Stimulated activated CD4-positive, alpha-beta T cell treated with anti-CD3 and anti-CD28 coated beads, TNF-alpha, amount 100 ng/mL, for 48 hours (primary cell): ENCODE measurements around the gene PTPRD.

ENCODE experiments used
- DNase-seq, 3 donors: peaks; one replicate each; pipeline ENCODE4 v3.0.0-alpha.2; 2020; ENCODE audit warnings: low read depth in 3 of 3

Gene PTPRD

DNA sequence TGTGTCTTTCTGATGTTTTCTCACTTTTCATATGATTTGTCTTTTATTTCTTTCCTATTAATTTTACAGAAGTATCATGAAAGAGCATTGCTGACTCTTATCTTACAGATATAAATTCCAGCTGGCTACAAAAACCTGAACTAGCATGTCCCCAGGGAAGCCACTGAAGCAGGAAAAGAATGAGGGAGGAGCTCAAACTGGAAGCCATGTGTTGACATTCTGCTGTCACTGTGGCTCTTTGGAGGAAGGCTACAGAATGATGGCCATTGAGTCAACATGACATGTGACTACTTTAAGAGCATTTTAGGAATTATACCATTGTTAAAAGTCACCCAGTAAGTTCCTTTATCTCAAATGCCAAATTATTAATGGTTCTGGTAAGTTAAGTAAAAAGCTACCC lies 2174.9 kb downstream of the PTPRD start:
- no peak for DNase-seq

DNA sequence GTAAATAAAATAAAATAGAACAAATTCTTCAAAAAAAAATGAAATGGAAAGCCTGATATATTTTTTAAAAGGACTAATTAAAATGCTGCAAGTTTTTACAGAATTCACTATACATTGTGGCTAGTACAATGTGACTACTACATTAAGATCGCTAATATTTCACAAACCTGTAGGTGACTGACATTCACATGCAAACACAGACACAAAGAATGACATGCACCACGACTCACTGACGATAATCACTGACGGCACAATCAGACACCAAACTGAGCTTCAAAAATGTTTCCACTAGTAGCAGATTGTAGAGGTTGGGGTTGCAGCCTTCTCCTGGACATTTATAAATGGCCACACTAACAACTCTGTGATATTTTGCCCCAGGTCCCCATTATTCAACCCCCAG lies 2175.5 kb downstream of the PTPRD start:
- DNase-seq, result no peak

DNA sequence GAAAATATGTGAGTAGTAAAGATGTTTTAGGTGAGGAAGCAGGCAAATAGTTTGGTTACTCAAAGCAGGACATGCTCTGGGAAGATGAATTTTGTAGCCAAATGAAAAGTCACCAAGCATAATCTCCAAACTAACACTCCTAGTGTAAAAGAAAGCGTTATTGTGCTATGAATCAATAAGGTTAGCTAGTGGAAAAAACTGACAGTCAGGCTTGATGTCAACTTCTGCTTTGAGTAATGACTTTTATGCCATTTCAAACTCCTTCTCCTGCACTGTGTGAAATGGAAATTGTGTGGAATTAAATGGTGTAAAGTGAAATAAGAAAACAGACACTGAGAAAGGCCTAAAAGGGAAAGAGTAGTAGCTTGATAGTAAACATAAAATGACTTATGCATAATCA lies 2176.0 kb downstream of the PTPRD start:
- DNase-seq, result no peak

GRCh38 chr9:8434621-8435020 lies 2178.2 kb downstream of the PTPRD start:
- no peak for DNase-seq

- no peak for DNase-seq
Observed at GRCh38 chr9:8432224-8432623, 2180.6 kb downstream of the PTPRD start.

GRCh38 chr9:8431505-8431904 lies 2181.3 kb downstream of the PTPRD start:
- no peak for DNase-seq

- DNase-seq, result no peak
Observed at GRCh38 chr9:8430945-8431344, 2181.9 kb downstream of the PTPRD start.

- no peak for DNase-seq
Observed at GRCh38 chr9:8429768-8430167, 2183.0 kb downstream of the PTPRD start.

DNA sequence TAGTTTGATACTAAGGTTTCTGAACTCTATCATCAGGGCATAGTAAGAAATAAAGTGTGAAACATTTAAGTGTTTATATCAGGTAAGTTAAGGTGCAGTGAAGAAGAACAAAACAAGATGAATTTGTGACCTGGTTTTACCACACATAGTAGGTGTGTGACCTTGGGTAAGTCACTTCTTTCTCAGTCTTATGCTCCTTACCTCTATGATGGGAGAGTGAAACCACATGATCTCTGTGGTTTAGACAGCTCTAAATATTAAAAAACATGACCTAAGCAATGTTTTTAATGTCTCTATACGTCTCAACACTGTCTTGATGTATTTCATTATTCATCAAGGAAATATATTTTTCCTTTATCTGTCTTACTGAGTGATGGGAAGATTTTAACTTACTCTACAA lies 2183.6 kb downstream of the PTPRD start:
- no peak for DNase-seq

DNA sequence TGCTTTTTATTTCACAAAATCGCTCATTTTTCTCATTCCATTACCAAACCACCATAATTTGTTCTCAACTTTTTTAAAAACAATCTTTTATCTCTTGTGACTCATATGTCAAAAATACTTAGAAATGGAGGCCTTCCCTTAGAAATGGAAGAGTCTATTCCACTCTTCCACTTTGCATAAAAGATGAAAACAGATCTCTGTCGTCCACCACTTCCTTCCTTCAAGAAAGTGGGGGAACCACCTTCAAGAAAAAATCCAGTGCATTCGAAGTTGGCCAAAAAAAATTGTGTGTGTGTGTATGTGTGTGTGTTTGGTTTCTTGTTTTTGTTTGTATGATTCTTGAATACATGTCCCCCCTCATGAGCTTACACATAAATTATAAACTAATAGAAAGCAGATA lies 2184.4 kb downstream of the PTPRD start:
- DNase-seq, result no peak

DNA sequence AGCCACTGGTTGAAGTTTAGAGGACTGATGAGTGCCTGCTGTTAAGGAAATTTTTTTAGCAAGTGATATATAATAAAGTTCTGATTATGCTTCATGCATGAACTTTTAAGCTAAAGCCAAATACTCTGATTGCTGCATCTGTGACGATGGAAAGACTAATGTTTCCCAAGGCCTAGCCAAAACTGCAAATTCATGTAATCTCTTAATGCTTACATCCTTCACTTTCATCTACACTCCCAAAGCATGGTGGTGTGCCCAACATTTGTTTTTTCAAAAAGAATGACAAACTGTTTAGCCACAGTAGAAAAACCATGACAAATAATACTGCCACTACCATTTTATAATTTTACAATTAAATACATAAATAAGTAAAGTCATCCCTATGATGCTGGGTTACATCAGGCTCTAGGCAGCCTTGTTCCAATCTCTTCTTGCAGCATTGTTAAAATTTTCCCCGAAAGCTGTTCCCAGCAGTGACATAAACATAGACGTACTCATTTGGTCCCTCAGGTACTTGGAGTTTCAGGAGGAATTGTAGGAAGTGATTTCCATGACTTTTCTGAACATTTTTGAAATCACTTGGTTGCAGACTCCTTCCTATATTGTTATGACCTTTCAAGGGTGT lies 2187.9 kb downstream of the PTPRD start:
- no peak for DNase-seq

DNA sequence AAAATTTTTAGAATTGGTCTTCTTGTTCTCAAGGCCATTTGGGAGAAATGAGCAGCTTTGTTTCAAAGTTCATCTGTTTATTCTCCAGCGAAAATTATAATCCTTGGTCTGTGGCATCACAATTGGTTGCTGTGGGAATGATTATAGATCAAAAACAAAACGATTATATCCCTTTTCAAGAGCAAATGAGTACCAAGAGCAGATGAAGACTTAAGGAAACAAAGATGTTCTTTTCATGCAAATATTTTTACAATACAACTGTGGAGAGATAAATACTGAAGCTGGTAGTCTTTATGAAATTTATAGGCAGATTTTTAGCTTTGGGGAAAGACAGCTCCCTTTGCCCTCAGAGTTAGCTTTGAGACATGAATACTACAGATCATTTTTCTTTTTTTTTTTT lies 2192.4 kb downstream of the PTPRD start:
- DNase-seq, result no peak

- no peak for DNase-seq
Observed at GRCh38 chr9:8419596-8420275, 2193.1 kb downstream of the PTPRD start.

GRCh38 chr9:8417341-8417740 lies 2195.5 kb downstream of the PTPRD start:
- DNase-seq, result no peak

DNA sequence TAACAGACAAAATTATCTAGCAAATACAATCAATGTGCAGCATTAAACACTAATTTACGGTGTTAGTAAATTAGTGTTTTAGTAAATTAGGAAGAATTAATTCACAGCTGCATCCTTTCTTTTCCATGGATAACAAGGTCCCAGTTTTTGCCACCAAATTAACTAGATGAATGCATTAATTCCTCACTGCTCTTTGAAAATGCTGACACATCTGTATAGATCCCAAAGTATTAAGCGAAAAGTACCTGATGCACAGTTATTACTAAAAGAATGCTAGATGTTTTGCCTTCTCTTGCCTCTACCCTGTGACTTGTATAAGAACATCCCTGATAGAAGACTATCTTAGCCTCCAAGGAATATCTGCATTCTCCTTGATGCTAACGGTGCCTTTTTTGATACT lies 2200.5 kb downstream of the PTPRD start:
- DNase-seq, result no peak

- DNase-seq, result no peak
Observed at GRCh38 chr9:8408575-8409190, 2204.1 kb downstream of the PTPRD start.

DNA sequence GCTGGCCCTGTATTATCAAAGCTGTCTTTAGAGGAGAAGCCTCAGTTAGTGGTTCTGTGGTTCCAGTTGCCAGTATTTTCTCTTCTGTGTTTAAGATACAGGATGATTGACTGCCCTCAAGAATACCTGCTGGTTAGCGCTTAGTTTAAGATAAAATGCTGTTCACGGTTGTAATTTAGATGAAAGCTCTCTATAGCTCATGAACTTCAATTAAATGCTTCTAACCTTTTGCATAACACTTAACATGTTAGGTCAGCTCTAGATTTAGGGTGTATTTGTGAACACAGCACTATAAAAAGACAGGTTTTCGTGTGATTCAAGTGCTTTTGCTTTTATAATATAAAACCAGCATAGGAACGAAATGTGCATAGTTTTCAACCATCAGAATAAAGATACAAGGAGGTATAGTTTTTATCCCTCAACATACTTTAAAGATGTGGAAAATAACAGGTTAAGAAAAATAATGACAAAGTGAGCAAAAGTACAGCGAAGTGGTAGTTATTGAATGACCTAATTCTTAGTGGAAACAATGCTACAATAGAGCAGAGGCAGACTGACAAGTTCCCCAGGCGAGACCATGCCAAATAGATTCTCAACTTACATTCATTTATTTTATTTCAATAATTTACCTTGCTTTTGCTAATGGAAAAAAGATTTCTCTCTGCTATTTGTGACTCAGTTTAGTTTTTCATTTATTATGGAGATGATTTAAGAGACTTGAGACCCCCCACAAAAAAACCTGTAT lies 2210.7 kb downstream of the PTPRD start:
- DNase-seq, result no peak

DNA sequence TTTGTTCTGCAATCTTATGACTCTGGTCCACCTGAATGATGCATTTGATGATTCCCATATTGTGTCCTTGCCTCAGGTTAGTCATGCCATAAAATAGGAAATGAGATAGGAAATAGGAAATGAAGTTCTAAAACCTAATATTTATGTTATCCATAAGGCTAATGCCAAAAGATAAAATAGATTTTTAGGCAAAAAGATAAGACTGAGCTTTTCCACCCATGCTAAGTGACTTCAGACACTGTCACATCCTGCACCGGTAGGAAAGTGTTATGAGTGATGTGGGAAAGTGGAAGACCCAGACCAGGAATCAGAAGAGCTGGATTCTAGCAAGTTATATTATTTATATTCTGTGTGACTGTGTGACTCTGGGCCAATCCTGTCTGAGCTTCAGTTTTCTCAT lies 2212.4 kb downstream of the PTPRD start:
- no peak for DNase-seq

DNA sequence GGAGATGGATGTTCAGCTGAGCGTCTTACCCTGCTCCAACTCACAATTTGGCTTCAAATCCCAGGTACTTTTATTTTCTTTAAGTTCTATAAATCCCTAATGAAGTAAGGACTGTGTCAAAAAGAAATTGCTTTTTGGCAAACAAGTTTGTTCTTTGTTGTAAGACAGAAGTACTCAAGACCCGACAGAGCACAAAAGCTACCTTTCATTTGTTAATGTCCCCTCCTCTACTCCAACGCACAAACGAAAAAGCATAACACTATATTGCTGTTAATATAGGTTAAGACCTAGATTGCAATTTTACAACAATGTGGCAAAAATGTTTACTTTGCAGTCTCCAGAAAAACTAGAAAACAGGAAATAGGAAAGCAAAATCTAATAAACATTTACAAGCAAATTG lies 2217.8 kb downstream of the PTPRD start:
- DNase-seq, result no peak

GRCh38 chr9:8394341-8394740 lies 2218.5 kb downstream of the PTPRD start:
- no peak for DNase-seq

- no peak for DNase-seq
Observed at GRCh38 chr9:8392866-8393265, 2219.9 kb downstream of the PTPRD start.

GRCh38 chr9:8391566-8391965 lies 2221.2 kb downstream of the PTPRD start:
- no peak for DNase-seq

DNA sequence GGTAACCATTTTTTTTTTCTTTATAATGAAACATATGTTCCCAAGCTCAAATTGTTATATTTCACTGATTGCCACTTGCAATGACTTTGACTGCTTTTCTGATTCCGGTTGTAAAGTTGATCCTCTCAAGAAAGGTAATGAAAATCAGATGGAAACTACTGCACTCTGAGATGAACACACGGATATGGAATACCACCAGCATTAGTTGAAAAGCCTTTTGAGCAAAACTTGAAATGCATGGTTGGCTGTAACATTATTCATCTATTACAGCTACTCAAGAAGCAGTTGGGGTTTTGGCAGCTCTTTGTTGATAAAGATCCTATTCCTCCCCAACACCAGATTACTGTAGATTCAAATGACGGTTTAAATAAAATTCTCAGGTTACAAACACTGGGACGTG lies 2221.7 kb downstream of the PTPRD start:
- DNase-seq, result no peak
